Kidney epithelial cell (primary cell): ENCODE measurements around the gene COPA. TPM values are rescaled to one million over a fixed set of nuclear protein-coding genes. Genes with fewer than 3 reads are reported as not detected.
A peak's percentile ranks its signal among the peaks of the same experiment; 100 is the strongest.

ENCODE experiments used
- DNase-seq: peaks from one replicate; pipeline ENCODE4 v3.0.0-alpha.2; 2010; ENCODE audit warnings: low read depth
- H3K27me3 ChIP-seq: 2 replicates; pipeline ENCODE4 v1.6.0; 2011; ENCODE audit warnings: low read length; ENCODE audit not compliant: control insufficient read depth, insufficient read depth
- H3K36me3 ChIP-seq: 2 replicates; pipeline ENCODE4 v1.5.1; 2011; ENCODE audit warnings: low read length; ENCODE audit not compliant: control insufficient read depth, insufficient read depth
- H3K4me3 ChIP-seq: 2 replicates; pipeline ENCODE4 v1.5.1; 2011; ENCODE audit warnings: low read depth, mild to moderate bottlenecking, control low read depth, low read length
- CTCF ChIP-seq: IDR thresholded peaks from 2 replicates; pipeline ENCODE4 v1.5.1; 2011; ENCODE audit warnings: mild to moderate bottlenecking, moderate library complexity, low read length, control low read depth, inconsistent platforms; ENCODE audit not compliant: insufficient read depth, poor library complexity, severe bottlenecking
- total RNA-seq: library from RNA; depleted of rRNA; stranded (reverse); fragments of >200 nt; gene quantifications from 2 replicates; pipeline ENCODE4 v1.2.3, GENCODE V29; 2015

The COPA gene
- total RNA-seq, 1 donor from 2014 or later = 130 TPM

GRCh38 chr1:160360227-160360695, 17.2 kb upstream of the COPA start:
- no peaks in the 10 kb centered on the region for H3K36me3 ChIP-seq
- no peaks in the 10 kb centered on the region for H3K27me3 ChIP-seq

GRCh38 chr1:160359559-160360226, 16.6 kb upstream of the COPA start:
- no peak for TF ChIP-seq CTCF
- Histone ChIP-seq H3K36me3 (no peaks in the 10 kb centered on the region), H3K27me3 (no peaks in the 10 kb centered on the region), H3K4me3 (no peak overlapping the region)
- no peak for DNase-seq

More at GRCh38 chr1:160360227-160360695, 17.2 kb upstream of the COPA start:
- no peak overlapping the region for H3K4me3 ChIP-seq
- no peak for DNase-seq
- no peak for TF ChIP-seq CTCF

DNA sequence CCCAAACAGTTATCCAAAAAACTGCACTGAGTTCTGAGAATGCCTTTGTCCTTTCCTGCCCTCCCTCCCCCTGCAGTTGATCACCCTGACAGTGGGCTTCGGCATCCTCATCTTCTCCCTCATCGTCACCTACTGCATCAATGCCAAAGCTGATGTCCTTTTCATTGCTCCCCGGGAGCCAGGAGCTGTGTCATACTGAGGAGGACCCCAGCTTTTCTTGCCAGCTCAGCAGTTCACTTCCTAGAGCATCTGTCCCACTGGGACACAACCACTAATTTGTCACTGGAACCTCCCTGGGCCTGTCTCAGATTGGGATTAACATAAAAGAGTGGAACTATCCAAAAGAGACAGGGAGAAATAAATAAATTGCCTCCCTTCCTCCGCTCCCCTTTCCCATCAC, 15.0 kb upstream of the COPA start:
- peaks cover 5% of the 10 kb centered on the region for H3K36me3 ChIP-seq
- no peak overlapping the region for H3K4me3 ChIP-seq
- DNase-seq = no peak
- no peak for TF ChIP-seq CTCF
- H3K27me3 ChIP-seq = no peaks in the 10 kb centered on the region

DNA sequence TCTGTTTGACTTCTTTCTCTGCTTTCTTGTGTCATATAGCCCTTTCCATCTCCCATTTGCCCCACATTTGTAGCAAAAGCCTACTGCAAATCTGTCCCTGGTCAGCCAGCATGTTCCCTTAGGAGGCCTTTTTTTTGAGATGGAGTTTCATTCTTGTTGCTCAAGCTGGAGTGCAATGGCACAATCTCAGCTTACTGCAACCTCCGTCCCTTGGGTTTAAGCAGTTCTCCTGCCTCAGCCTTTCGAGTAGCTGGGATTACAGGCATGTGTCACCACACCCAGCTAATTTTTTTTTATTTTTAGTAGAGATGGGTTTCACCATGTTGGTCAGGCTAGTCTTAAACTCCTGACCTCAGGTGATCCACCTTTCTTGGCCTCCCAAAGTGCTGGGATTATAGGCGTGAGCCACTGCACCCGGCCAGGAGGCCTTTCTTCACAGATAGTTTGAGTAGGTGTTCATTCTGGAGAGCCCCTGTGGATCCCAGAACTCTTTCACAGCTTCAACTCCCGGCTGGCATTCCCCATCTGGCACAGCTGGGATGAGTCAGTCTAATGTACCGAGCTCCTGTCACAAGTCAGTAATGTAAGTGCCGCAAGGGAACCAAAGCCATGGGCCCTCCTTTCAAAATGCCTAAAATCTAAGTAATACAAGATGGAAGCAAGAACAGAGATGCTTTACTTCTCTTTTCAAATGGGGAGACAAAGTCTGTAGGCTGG, 14.4 kb upstream of the COPA start:
- H3K36me3 ChIP-seq = peaks cover 7% of the 10 kb centered on the region
- DNase-seq = no peak
- no peaks in the 10 kb centered on the region for H3K27me3 ChIP-seq
- no peak for TF ChIP-seq CTCF
- no peak overlapping the region for H3K4me3 ChIP-seq

GRCh38 chr1:160354388-160354985, 11.4 kb upstream of the COPA start:
- TF ChIP-seq CTCF = peak; percentile 63
- no peak overlapping the region for H3K4me3 ChIP-seq
- H3K27me3 ChIP-seq = no peaks in the 10 kb centered on the region
- H3K36me3 ChIP-seq = peaks cover 8% of the 10 kb centered on the region
- no peak for DNase-seq
